ENCODE data around the gene ELMO1. TPM values are rescaled to one million over a fixed set of nuclear protein-coding genes. Genes with fewer than 3 reads are reported as not detected.

ELMO1 gene
- total and polyA plus RNA-seq, 5 experiments from 2014 or later, result 26.9 to 120 (median 58.4) TPM

GRCh38 chr7:37440738-37441385 lies 7.8 kb downstream of the ELMO1 start:
- Mint-ChIP-seq H3K4me1 (peaks cover 33 to 80% (median 75%) of the 10 kb centered on the region in 4 donors), H3K27ac (peak overlapping the region; percentile 74 to 95 (median 89)), H3K27me3 (no peaks in the 10 kb centered on the region), H3K4me3 (peak overlapping the region; percentile 53 to 84 (median 79)), H3K36me3 (peaks cover 0 to 12% (median 9%) of the 10 kb centered on the region in 3 donors), H3K9me3 (no peaks in the 10 kb centered on the region)
- POLR2A ChIA-PET, result interaction anchor here (0.5 to 2.1 kb wide), 3 partner anchors 14 to 87 kb away, joined by 3 to 4 read pairs (median 3); no protein-coding TSS in a partner anchor
- ATAC-seq, result peak; percentile 89 to 91
- peak in 4 of 10 donors; percentile 10 to 43 (median 25) for DNase-seq

DNA sequence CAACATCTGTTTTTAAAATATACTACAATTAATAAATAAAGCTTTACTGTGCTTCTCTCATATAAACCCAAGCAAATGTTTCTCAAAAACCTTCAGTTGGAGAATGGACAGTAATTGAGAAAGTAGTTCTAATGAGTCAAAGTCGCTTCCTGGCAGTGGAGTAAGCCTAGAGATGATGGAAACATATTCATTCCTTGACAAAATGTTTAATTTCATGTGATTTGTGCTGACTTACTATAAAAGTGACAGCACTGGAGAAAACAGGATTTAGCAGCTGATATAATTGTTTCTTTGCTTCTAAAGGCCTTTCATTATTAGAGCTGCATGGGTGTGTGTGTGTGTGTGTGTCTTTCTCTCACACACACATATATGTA lies 9.0 kb downstream of the ELMO1 start:
- POLR2A ChIA-PET, result interaction anchor here (0.6 to 1.4 kb wide), 5 partner anchors 8 to 1152 kb away, joined by 3 to 5 read pairs (median 3); partner anchors contain the start of gene ELMO1
- DNase-seq (no peak), ATAC-seq (no peak)
- Mint-ChIP-seq H3K4me1 (peaks cover 33 to 81% (median 76%) of the 10 kb centered on the region in 4 donors), H3K36me3 (peaks cover 0 to 8% (median 2%) of the 10 kb centered on the region in 3 donors), H3K4me3 (peak overlapping the region in 1 of 10 donors; percentile 19), H3K27me3 (no peaks in the 10 kb centered on the region), H3K27ac (peak overlapping the region in 4 of 10 donors; percentile 74 to 95 (median 84)), H3K9me3 (no peaks in the 10 kb centered on the region)

GRCh38 chr7:37438906-37439652 lies 9.6 kb downstream of the ELMO1 start:
- ATAC-seq (no peak), DNase-seq (no peak)
- H3K4me3 Mint-ChIP-seq, result peak overlapping the region in 1 of 10 donors; percentile 2
- H3K9me3 Mint-ChIP-seq, result no peaks in the 10 kb centered on the region
- peaks cover 0 to 2% (median 0%) of the 10 kb centered on the region in 3 donors for H3K36me3 Mint-ChIP-seq
- H3K4me1 Mint-ChIP-seq, result peaks cover 35 to 81% (median 75%) of the 10 kb centered on the region in 4 donors
- no peaks in the 10 kb centered on the region for H3K27me3 Mint-ChIP-seq
- POLR2A ChIA-PET, result interaction anchor here (0.7 to 1.4 kb wide), 4 partner anchors 8 to 12 kb away, joined by 3 to 5 read pairs (median 3); partner anchors contain the start of gene ELMO1
- H3K27ac Mint-ChIP-seq, result peak overlapping the region in 4 of 10 donors; percentile 16 to 64 (median 31)

DNA sequence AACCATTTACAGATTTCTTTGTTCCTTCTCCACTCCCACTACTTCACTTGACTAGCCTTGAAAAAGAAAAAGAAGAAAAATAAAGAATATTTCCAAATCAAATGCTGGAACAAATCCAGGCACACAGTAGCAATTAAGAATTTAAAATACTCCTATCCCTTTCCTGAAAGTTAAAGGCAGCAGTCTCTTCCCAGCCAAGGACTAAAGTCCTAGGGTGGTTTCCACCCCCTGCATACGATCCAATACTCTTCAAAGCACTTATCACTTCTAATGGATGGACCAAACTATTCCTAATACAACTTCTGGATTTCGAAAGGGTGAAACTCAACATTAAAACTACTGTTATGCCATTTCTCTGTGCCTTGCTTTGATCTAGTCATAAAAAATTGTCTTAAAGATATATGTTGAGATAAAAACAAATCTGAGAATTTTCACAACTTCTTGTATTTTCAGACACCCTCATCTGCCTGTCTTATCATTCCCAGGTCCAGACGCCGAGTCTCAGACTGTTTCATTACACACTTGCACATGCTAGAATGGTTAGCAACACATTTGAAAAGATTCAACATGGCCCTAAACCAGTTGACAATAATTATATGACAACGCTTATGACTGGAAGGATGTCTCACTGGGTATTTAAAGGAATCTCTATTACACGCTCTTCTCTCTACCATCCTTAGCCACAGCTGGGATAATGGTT lies 13.4 kb downstream of the ELMO1 start:
- Mint-ChIP-seq H3K4me1 (peaks cover 39 to 73% (median 67%) of the 10 kb centered on the region in 4 donors), H3K27ac (peak overlapping the region in 5 of 10 donors; percentile 3 to 48 (median 17)), H3K36me3 (peaks cover 0 to 2% (median 2%) of the 10 kb centered on the region in 3 donors), H3K27me3 (no peaks in the 10 kb centered on the region), H3K4me3 (peak overlapping the region in 1 of 10 donors; percentile 37), H3K9me3 (no peaks in the 10 kb centered on the region)
- ATAC-seq (no peak), DNase-seq (no peak)
- POLR2A ChIA-PET, result interaction anchor here (2.8 kb wide), 1 partner anchor 13 kb away, joined by 15 read pairs; the partner anchor contains the start of gene ELMO1

GRCh38 chr7:37434529-37434928 lies 14.1 kb downstream of the ELMO1 start:
- H3K4me3 Mint-ChIP-seq, result peak overlapping the region in 3 of 10 donors; percentile 8 to 40 (median 30)
- H3K36me3 Mint-ChIP-seq, result peaks cover 0 to 8% (median 3%) of the 10 kb centered on the region in 3 donors
- peaks cover 45 to 72% (median 70%) of the 10 kb centered on the region in 4 donors for H3K4me1 Mint-ChIP-seq
- peak overlapping the region in 7 of 10 donors; percentile 9 to 66 (median 32) for H3K27ac Mint-ChIP-seq
- no peaks in the 10 kb centered on the region for H3K9me3 Mint-ChIP-seq
- no peak for DNase-seq
- no peaks in the 10 kb centered on the region for H3K27me3 Mint-ChIP-seq
- POLR2A ChIA-PET, result no interaction called here
- no peak for ATAC-seq

DNA sequence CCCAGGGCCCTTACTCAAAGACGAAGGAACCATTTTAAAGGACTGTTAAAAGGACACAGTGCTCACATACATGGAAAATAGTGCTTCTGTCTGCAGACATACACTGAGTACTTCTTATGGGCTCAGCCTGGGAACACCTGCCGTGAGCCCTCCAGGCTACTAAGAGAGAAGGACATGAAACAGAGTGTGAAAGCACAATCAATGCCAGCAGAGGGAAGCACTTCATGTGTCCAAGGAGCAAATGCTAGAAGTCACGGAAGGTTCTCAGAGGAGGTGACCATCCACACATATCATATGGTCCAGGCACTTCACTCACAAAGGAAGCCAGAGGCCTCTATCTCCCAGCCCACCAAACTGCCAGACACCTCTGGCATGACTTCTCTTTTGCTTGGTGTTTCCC lies 15.5 kb downstream of the ELMO1 start:
- Mint-ChIP-seq H3K9me3 (no peaks in the 10 kb centered on the region), H3K36me3 (peaks cover 0 to 21% (median 12%) of the 10 kb centered on the region in 3 donors), H3K4me1 (peaks cover 41 to 75% (median 70%) of the 10 kb centered on the region in 4 donors), H3K27me3 (no peaks in the 10 kb centered on the region), H3K27ac (peak overlapping the region in 6 of 10 donors; percentile 15 to 80 (median 52)), H3K4me3 (peak overlapping the region in 7 of 10 donors; percentile 36 to 75 (median 56))
- peak in 1 of 2 donors; percentile 49 for ATAC-seq
- POLR2A ChIA-PET, result no interaction called here
- DNase-seq, result no peak

DNA sequence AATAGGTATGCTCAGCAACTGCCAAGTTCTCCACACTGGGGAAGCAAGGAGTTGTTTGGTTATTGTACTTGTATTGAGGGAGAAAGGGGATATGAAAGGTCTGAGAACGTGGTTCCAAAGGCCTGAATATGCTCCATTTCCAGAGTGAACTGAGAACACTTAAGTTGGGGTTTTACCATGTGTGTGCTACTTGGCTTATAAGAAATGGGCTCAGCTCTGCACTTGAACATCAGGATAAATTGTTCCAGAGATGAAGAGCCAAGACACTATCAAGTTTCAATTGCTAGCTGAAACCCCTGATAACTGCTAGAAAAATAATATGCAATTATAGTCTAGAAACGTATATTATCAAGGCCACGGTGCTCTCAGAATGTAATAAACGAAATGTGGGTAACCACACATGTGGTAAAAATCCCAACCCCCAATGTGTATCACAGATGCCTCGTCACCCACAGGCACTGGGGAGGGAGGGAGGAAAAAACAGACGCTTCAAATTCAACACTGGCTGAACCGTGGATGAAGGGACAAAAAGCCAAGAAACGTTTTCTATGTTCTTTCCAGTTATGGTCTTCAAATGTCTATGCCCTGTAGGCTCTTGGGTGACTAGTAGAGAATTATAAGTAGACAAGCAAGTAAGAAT lies 16.3 kb downstream of the ELMO1 start:
- POLR2A ChIA-PET, result interaction anchor here (0.6 kb wide), 1 partner anchor 12 kb away, joined by 3 read pairs; no protein-coding TSS in a partner anchor

GRCh38 chr7:37431413-37431812 lies 17.3 kb downstream of the ELMO1 start:
- H3K9me3 Mint-ChIP-seq, result no peaks in the 10 kb centered on the region
- H3K4me3 Mint-ChIP-seq, result no peak overlapping the region
- POLR2A ChIA-PET, result no interaction called here
- no peak overlapping the region for H3K27ac Mint-ChIP-seq
- H3K36me3 Mint-ChIP-seq, result peaks cover 0 to 34% (median 13%) of the 10 kb centered on the region in 3 donors
- H3K4me1 Mint-ChIP-seq, result peaks cover 39 to 72% (median 66%) of the 10 kb centered on the region in 4 donors
- DNase-seq (no peak), ATAC-seq (no peak)
- H3K27me3 Mint-ChIP-seq, result no peaks in the 10 kb centered on the region

More for the DNA sequence above, 16.3 kb downstream of the ELMO1 start:
- Mint-ChIP-seq H3K4me3 (peak overlapping the region in 9 of 10 donors; percentile 2 to 75 (median 55)), H3K4me1 (peaks cover 39 to 76% (median 69%) of the 10 kb centered on the region in 4 donors), H3K36me3 (peaks cover 0 to 25% (median 11%) of the 10 kb centered on the region in 3 donors), H3K27ac (peak overlapping the region in 8 of 10 donors; percentile 15 to 80 (median 56)), H3K27me3 (no peaks in the 10 kb centered on the region), H3K9me3 (no peaks in the 10 kb centered on the region)
- peak in 4 of 10 donors; percentile 8 to 46 (median 35) for DNase-seq
- ATAC-seq, result peak; percentile 75 to 76

GRCh38 chr7:37430640-37431039 lies 18.0 kb downstream of the ELMO1 start:
- DNase-seq (no peak), ATAC-seq (no peak)
- POLR2A ChIA-PET, result no interaction called here
- Mint-ChIP-seq H3K27ac (peak overlapping the region in 3 of 10 donors; percentile 24 to 56 (median 46)), H3K27me3 (no peaks in the 10 kb centered on the region), H3K36me3 (peaks cover 0 to 34% (median 13%) of the 10 kb centered on the region in 3 donors), H3K4me3 (no peak overlapping the region), H3K9me3 (no peaks in the 10 kb centered on the region), H3K4me1 (peaks cover 36 to 64% (median 63%) of the 10 kb centered on the region in 4 donors)

GRCh38 chr7:37430171-37430570 lies 18.5 kb downstream of the ELMO1 start:
- peaks cover 0 to 34% (median 16%) of the 10 kb centered on the region in 3 donors for H3K36me3 Mint-ChIP-seq
- peaks cover 35 to 63% (median 58%) of the 10 kb centered on the region in 4 donors for H3K4me1 Mint-ChIP-seq
- H3K9me3 Mint-ChIP-seq, result no peaks in the 10 kb centered on the region
- no peak for DNase-seq
- H3K27ac Mint-ChIP-seq, result peak overlapping the region in 2 of 10 donors; percentile 26 to 72
- no peak for ATAC-seq
- POLR2A ChIA-PET, result no interaction called here
- H3K4me3 Mint-ChIP-seq, result peak overlapping the region in 1 of 10 donors; percentile 41
- no peaks in the 10 kb centered on the region for H3K27me3 Mint-ChIP-seq

DNA sequence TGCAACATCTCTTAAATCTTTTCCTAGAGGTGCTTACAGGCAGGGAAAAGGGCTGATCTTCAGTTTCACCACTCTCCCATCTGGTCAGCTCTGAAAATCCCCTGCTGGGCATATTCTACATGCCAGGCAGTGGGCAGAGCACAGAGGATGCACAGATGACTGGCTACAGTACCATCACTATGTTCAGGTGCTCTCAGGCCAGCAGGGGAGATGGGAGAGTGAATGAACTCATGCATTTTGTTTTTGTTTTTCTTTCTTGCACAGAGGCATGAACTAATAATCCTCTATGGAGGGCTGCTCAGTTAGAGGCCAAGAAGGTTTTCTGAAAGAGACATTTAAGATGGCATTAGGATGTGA lies 19.3 kb downstream of the ELMO1 start:
- Mint-ChIP-seq H3K36me3 (peaks cover 0 to 34% (median 16%) of the 10 kb centered on the region in 3 donors), H3K27me3 (no peaks in the 10 kb centered on the region), H3K4me1 (peaks cover 32 to 58% (median 51%) of the 10 kb centered on the region in 4 donors), H3K27ac (peak overlapping the region in 2 of 10 donors; percentile 4 to 68), H3K9me3 (no peaks in the 10 kb centered on the region), H3K4me3 (no peak overlapping the region)
- no peak for ATAC-seq
- POLR2A ChIA-PET, result no interaction called here
- DNase-seq, result no peak

All from naive thymus-derived CD8-positive, alpha-beta T cell (primary cell).